Measurements from ENCODE around the gene ZFYVE9.
A peak's percentile ranks its signal among the peaks of the same experiment; 100 is the strongest.
"Not testable (repeated sequence)": the region's sequence is repeated elsewhere in the genome, so short reads cannot be mapped to it uniquely, and the experiment has no call there.

Gene ZFYVE9

DNA sequence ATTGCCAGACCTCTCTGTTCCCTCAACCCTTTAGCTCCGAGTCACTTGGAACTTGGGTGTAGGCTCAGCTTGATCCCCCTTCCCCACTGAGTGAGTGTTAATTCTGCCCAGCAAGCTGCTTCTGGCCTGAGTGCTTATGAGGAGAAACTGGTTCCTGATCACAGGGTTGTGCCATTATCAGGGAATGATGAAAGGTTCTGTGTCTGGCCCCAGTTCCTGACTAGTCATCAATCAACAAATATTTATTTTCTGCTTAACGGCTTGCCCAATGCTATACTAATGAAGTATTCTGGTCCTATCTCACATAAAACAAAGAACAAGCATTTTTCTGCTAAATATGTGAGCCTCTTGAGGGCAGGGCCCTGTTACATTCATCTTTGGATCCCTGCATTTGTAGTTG lies 203.4 kb downstream of the ZFYVE9 start:
- no peak for DNase-seq

DNA sequence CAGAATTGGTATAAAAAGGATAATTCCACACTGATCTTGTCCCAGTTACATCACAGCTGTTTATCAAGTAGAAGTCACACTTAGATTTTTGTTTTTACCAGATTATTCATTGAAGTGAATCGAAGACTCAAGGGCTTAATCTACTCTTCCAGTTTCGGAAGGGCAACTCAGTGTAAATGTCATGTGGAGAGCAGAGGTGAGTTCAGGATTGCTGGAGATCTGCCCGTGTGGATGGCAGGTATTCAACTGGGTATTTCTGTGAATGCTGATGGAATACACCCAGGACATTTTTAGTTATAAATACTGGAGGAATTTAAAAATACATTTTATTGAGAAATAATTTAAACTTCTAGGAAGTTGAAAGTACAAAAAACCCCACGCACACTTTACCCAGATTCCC lies 204.8 kb downstream of the ZFYVE9 start:
- DNase-seq = no peak

DNA sequence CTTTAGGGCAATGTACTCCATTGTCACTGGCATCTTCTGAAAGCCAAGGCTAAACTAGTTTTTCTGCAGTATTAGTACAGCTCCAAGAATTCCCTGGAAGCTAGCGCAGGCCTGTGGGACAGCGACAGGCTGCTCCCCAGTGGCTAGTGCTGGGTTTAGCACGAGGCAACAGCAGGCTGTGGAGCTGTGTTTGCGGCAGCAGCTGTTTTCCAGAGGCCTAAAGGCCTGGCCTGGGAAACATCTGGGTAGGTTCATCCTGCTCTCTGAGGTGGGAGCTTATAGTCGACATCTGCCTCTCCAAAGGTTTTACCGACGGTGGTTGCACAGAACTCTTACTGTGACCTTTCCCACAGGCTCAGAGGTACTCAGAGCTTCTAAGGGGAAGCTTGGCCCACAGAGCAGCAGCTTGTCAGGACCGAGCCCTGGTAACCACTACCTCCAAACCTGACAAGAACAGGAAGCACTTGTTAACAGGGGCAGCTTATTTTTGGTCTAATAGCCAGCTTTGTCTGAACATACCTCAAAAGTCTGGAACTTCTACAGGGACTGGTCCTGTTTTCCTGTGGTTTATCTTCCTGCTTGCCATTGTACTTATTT lies 206.9 kb downstream of the ZFYVE9 start:
- DNase-seq = peak; percentile 30

DNA sequence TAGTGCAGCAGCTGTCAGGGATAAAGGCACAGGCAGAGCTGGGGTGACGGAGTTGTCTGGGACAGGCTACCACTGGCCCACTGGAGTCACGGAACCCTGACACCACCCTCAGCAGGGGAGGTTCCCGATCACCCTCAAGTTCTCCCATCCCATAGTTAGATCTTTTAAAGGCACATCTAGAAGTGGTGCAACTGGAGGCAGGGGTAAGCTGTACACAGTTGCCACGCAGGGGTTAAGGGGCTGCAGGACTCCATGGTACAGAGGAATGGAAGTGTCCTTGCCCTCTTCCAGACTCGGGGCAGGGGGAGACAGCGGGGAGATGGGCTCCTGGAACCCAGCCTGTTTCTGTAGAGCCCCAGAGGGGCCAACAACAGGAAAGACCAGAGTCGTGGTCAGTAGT lies 210.8 kb downstream of the ZFYVE9 start:
- no peak for DNase-seq

DNA sequence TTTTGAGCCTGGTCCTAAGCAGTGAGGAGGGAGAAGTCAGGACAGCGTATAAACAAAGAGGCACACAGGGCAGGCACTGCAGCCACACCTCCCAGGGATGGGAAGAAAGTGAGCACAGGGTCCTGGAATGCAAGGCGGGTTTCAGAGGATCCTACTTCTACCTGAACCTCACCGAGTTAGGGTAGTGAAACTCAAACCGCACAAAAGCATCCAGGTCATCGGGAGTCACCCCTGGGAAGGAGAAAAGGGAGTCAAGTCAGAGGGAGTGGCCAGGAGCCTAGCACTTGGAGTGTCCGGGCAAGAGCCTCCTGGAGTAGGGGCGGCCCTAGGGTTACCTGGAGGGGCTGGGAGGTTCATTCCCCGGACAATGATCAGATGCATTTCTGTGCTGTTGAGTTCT lies 213.5 kb downstream of the ZFYVE9 start:
- DNase-seq = no peak

DNA sequence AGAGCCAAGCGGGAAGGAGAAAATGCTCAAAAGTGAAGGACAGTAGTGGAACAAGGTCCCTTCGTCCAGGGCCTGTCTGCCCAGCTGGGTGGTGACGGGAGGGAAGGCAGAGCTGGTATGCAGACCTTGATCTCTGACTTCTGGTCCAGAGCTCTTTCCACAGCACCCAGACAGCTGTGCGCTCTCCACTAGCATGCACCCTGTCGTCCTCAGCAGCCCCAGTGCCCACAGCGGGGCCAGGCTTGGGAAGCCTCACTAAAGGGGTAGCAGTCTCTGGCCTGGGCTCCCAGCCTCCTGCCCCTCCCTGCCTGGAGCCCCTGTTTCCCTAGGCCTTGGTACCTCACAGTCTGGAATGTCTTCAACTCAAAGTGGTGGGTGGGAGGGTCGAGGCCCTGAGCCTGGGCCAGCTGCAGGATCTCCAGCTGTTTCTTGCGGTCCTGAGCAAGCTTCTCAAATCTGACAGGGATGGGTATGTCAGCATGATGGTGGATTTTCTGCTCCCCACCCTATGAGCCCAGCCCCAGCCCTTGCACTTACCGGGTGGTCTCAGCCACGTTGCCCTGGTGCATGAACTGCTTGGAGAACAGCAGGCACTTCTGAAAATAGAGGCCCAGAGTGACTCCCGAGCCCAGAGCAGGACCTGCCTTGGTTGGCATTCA lies 214.1 kb downstream of the ZFYVE9 start:
- no peak for DNase-seq

DNA sequence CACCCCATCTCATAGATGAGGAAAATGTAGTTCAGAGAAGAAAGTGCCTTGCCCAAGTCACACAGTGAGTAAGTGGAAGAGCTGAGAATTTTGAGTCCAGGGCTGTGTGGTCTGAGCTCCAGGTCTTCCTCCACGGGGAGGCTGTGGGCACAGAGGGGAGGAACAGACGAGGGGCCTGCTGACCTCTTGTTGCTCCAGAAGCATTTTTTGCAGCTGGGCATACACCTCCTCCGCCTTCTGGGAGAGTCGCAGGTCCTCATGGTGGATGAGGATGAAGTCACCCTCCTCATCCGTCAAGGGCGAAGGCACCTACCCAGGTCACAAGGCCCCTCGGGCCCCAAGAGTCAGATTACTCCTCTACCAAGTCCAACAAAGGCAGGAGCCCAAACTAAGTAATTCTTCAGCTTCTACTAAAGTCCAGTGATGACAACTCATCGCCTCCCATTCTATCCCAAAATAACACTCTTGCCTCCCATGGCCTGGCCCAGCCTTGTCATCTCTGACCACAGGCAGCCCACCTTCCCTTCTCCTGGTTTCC lies 215.0 kb downstream of the ZFYVE9 start:
- DNase-seq = no peak

DNA sequence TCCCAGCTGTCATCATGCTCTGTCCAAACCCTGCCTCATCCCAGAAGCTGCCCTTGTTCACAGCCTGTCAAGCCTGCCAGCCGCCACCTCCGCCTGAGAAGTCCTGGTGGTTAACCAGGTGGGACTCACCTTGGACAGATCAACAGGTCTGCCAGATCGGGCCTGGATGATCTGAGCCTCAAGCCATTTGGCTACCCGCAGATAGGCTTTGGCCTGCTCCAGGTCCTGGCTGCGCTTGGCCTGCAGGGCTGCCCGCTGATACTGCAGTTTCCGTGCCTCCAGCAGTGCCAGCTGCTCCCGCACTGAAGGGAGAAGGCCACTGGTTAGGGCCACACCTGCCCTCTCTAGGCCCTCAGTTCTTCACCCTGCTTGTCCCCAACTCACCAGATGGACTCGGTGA lies 215.5 kb downstream of the ZFYVE9 start:
- DNase-seq = no peak

DNA sequence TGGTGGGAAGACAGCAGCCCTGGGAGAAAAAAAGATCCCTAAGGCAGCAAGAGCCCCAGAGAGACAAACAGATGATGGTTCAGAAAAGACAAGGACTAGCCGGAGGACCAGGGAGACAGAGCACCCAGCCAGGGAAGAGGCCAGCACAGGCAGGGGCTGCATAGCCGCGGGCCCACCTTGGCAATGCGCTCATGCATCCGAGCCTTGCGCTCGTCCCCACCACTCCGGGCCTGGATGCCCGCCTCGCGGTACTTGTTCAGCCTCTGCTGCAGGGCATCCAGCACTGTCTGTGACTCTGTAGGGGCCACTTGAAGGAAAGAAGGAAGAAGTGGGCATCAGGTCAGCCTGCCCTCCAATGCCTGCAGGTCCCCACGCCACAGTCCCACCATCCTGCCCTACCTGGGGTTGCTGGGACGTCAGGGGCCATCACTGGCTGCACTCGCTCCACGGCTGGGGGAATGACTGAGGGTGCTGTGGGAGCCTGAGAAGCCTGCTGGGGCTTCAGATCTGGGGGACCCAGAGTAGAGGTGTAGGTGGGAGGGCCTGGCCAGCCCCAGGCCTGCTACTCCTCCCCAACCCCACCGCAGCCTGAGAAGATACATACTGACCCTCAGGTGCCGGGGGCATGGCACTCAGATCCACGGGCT lies 217.1 kb downstream of the ZFYVE9 start:
- no peak for DNase-seq

DNA sequence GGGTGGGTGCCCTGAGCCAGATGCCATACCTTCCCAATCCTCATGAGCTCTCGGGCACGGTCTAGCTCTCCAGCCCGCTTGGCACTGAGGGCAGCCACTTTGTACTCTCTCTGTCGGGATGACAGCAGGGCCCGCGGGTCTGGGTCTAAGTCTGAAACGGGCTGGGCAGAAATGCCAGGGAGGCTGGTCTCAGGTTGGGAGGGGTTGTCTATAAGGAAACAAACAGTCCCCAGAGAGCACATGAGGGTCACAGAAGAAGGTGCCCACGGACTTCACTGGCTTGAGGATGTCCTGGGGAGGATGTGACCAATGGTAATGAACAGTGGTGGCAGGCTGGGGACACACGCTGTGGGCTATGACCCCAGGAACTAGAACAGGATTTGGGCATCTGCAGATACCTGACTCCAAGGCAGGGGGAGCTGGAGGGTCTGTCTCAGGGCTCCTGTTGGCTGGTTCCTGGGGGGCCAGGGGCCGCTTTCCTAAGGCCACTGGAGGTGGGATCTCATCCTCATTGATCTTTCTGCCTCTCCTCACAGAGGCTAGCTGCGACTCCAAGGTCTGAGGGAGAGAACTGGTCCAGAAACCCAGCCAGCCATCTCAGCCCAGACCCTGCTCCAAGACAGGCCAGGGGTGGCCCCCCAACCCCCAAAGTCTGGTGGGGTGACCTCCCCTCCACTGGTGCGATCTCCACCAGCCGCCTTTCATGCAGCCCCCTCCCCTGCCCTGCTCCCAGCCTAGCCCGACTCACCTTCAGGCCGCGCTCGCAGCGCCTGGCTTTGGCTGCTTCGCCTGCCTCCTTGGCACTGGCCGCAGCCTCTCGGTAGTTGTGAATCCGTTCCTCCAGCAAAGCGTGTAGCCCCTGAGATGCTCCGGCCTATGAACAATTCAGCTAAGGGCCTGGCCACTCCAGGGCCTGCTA lies 218.0 kb downstream of the ZFYVE9 start:
- DNase-seq = no peak

DNA sequence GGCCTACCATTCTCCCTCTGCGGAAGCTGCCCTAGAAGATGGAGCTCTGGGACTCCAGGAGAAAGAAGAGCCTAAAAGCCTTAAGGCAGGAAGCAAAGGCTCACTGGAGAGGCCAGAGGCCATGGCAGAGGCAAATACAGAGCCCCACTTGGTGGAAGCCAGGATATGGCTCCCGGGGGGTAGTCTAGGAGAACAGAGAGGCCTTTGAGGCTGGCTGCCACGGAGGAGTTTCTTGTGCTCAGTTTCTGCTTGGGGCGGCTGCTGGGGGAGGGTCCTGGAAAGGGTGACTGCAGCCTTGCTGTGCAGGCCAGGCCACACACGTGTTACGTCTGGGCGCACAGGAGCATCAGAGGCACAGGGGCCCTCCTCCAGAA lies 218.7 kb downstream of the ZFYVE9 start:
- no peak for DNase-seq

DNA sequence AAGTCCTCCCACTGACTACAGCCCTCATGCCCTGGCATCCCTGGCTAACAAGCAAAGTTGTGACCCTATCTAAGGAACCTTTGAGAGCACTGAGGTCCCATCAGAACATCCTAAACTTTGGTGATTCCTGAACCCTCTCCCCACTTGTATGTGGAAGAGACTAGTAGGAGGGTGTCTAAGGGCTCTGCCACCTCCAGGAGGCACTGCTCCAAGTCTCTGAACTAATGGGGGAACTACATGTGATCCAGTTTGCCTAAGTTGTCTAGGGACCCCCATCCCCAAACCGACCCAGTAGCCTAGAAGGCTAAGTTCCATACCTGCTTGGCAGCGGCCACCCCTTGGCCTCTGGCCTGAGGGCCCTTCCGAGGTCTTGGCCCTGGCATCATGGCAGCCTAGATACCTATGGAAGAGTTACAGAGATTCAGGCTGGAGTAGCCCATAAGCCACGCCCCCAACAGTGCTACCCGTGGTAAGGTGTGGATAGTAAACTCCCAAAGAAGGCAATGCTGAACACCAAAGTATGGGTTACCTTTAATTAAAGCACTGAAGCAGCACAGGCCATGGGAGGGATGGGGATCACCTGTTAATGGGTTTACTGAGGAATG lies 222.4 kb downstream of the ZFYVE9 start:
- DNase-seq = no peak

DNA sequence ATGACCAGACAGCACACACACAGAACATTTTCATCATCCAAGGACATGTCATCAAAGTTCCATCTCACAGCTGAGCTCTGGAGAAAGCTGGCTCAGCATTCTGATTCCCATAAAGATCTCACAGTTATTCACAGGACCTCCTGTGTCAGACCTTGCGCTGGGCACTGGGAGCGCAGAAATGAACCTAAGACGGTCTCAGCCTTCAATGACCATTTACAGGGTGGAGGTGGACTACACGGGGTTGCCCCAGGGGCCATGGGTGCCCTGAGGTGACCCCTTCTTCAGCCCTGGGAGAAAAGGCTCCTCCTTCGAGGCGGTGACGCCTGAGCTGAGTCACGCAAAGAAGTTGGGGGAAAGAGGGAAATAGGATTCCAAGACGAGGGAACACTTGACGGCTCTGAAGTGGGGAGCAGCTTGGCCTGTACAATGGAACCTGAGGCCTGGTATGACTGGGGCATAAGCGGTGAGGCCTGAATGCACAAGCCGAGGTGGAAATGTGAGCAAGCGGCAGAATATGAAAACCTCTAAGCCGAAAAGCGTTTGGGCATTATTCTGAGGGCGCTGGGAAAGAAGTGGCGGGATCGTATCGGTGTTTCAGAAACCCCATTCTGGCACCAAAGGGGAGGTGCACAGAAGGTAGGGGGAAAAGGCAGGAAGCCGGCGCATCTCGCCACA lies 223.3 kb downstream of the ZFYVE9 start:
- DNase-seq = peak; percentile 58

DNA sequence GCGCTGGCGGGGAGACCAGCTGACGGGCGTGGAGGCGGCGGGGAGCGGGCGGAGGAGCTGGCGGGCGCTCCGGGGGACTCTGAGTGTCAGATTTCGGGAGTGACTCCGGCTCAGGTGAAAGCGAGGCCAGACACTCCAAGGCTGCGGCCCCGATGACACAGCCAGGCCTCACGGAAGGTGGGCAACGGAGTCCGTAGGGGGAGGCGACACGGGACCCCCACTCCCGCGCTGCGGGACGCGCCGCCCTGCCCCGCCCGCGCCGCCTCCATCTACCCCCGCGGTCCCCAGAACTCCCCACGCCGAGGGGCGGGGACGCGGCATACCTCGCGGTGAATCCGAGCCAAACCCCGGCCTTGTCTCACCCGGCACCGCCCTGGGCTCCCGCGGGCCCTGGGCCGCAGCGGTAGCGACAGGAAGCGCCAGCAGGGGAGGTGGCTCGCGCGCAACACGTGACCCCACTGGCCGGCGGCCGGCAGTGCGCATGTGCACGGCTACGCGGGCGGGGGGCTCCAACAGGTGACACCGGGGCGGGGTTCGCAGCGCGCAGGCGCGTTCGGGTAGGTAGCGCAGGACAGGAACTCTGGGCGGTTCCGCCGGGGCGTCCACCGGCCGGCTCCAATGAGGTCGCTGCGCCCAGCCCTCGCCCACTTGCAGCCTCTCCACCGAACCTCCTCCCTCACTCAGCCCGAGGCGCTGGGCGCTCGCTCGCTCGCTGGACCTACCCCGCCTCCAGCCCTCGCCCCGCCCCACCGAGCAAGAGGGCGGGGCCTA lies 224.0 kb downstream of the ZFYVE9 start, which contains the start of gene CC2D1B:
Gene CC2D1B, minus strand, starts transcription at position 460 of the 771 bp plus-strand sequence. CDS start 1,585 bp downstream, outside the sequence.
- peak; percentile 97 for DNase-seq

DNA sequence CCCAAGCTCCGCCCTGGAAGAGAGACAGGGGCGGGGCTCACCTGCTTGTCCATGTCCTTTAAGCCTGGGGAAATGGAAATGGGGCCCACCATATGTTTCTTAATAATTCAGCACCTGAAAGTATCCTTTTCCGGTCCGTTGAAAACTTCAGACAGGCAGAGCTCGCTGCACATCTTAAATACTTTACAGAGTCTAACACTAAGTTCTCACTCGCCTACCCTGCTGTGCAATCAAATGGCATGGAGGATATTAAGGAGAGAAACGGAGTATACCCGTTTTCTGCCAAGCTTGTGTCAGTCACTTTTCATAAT lies 224.6 kb downstream of the ZFYVE9 start:
- no peak for DNase-seq

DNA sequence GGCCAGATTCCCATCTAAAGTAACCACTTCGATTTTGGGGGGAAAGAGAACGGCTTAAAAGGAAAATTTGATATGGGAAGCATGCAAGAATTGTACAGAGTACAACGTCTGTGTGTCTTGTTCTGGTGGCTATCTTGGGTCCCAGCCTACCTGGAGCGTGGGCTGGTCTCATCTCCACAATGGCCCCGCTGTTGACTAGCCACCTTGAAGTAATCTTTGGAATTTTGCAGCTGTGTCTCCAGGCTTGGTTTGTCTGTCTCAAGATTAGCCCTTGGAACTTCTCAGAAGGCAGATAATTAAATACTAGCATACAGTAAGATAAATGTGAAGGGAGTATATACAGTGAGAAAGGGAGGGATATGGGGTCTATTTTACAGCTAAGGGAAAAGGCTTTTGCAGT lies 225.4 kb downstream of the ZFYVE9 start:
- no peak for DNase-seq

DNA sequence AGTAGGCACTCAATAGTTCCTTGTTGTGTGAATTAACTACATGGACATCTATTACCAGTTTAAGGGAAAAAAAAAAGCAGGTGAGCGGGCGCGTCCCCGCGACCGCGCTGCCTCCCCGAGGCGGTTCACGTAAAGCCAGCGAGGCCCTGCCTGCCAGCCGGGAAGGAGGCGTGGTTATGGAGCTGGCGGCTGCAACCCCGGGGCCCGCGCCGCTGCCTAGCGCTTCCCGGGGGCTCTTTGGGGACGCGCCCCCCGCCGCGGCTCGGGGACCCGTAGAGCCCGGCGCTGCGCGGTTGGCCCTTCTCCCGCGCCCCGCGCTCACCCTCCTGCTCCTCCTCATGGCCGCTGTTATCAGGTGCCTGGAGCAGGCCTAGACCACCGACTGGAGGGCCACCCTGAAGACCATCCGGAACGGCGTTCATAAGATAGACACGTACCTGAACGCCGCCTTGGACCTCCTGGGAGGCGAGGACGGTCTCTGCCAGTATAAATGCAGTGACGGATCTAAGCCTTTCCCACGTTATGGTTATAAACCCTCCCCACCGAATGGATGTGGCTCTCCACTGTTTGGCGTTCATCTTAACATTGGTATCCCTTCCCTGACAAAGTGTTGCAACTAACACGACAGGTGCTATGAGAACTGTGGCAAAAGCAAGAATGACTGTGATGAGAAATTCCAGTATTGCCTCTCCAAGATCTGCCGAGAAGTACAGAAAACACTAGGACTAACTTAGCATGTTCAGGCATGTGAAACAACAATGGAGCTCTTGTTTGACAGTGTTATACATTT lies 226.7 kb downstream of the ZFYVE9 start:
- DNase-seq = peak; percentile 85

DNA sequence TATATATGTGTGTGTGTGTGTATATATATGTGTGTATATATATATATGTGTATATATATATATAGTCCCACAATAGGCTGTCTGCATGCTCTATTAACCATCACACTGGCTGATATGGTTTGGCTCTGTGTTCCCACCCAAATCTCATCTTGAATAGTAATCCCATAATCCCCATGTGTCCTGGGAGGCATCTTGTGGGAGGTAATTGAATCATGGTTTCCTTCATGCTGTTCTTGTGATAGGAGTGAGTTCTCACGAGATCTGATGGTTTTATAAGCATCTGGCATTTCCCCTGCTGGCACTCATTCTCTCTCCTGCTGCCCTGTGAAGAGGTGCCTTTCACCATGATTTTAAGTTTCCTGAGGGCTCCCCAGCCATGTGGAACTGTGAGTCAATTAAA lies 228.0 kb downstream of the ZFYVE9 start:
- DNase-seq = not testable (repeated sequence)

DNA sequence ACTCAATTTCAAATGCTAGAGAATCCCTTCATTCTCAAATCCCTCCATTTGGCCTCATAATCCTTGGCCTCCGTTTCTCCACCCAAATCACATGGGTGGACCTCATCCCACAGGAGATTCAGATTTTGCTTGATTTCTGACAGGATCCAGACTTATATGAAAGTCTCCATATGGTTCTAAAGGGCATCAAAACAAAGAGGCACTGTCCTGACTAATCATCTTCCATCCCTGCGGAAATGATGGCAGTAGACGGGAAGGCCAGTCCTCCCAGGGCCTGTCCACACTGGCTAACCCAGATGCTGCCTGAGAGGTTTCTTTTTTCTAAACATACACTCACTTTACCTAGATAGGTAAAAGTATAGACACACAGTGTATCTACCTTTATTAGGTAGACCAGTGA lies 243.5 kb downstream of the ZFYVE9 start:
- DNase-seq = no peak

DNA sequence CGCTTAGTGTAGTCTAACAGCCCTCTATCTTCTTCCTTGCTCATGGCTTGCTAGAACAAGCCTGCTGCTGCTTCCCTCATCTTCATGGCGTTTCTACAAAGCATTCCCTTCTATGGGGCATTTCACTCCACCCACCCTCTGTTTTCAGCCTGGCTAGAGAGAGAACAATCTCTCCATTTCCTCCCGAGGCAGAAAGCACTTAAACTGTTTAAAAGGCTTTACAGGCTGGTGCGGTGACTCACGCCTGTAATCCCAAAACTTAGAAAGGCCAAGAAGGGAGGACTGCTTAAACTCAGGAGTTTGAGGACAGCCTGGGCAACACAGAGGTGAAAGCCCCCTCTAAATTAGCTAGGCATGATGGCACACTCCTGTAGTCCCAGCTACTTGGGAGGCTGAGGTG lies 244.6 kb downstream of the ZFYVE9 start:
- DNase-seq = no peak

DNA sequence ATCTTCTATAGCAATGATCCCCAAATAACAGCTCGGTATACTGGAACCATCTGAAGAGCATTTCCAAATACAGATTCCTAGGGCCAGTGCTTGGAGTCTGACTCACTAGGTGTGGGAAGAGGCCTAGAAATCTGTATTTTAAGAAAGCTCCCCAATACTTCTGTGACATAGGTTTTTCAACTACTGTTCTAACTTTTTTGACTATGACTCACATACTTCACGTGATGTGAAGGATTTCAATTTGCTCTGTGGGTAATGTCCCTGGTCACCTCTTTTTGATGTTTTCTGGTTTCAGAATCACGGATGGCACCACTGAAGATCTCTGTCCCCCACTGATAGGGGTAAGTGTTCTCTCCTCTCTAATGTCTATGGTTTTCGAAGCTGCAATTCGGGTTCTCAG lies 251.3 kb downstream of the ZFYVE9 start:
- no peak for DNase-seq
